ENCODE measurements around the gene ELL.

- TF ChIP-seq, protein P1, sequence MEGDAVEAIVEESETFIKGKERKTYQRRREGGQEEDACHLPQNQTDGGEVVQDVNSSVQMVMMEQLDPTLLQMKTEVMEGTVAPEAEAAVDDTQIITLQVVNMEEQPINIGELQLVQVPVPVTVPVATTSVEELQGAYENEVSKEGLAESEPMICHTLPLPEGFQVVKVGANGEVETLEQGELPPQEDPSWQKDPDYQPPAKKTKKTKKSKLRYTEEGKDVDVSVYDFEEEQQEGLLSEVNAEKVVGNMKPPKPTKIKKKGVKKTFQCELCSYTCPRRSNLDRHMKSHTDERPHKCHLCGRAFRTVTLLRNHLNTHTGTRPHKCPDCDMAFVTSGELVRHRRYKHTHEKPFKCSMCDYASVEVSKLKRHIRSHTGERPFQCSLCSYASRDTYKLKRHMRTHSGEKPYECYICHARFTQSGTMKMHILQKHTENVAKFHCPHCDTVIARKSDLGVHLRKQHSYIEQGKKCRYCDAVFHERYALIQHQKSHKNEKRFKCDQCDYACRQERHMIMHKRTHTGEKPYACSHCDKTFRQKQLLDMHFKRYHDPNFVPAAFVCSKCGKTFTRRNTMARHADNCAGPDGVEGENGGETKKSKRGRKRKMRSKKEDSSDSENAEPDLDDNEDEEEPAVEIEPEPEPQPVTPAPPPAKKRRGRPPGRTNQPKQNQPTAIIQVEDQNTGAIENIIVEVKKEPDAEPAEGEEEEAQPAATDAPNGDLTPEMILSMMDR (IDR thresholded peaks at IDR 0.05; ENCODE audit: insufficient read depth, low read depth, low read length): no peak
- no peak for TF ChIP-seq EZH2 (IDR thresholded peaks at IDR 0.05; ENCODE audit: insufficient read depth, low read length)
These were observed 92.8 kb downstream of the ELL start for GRCh38 chr19:18428787-18429674.
